Keratinocyte (primary cell): ENCODE results near the gene OPTC. TPM values are rescaled to one million over a fixed set of nuclear protein-coding genes. Genes with fewer than 3 reads are reported as not detected.

Experiments
- DNase-seq: peaks from one replicate; pipeline ENCODE4 v3.0.0-alpha.2; 2011; ENCODE audit warnings: low read depth, missing footprints, low spot score
- FAIRE-seq: peaks from 2 replicates; lab custom pipeline; 2011; peaks lifted over from hg19 to GRCh38; lab: Jason Lieb, UNC
- H2AFZ ChIP-seq: 2 replicates; pipeline ENCODE4 v1.6.0; 2012; ENCODE audit warnings: low read length, control low read depth, inconsistent platforms; ENCODE audit not compliant: control insufficient read depth
- H3K27ac ChIP-seq: 2 replicates; pipeline ENCODE4 v1.5.1; 2011; ENCODE audit warnings: low read length; ENCODE audit not compliant: control insufficient read depth, insufficient read depth
- H3K27me3 ChIP-seq: 3 replicates; pipeline ENCODE4 v1.6.0; 2011; ENCODE audit warnings: low read length; ENCODE audit not compliant: control insufficient read depth, insufficient read depth; ENCODE audit errors: extremely low read depth
- H3K36me3 ChIP-seq, 2 experiments: 2 replicates in 1 of 2; 3 replicates in 1 of 2; pipeline ENCODE4 v1.5.1; 2011; ENCODE audit warnings: low read length in 2 of 2, mild to moderate bottlenecking in 1 of 2; ENCODE audit not compliant: control insufficient read depth in 2 of 2, insufficient read depth in 2 of 2; ENCODE audit errors: extremely low read depth in 1 of 2
- H3K4me1 ChIP-seq: 3 replicates; pipeline ENCODE4 v1.5.1; 2011; ENCODE audit warnings: low read length; ENCODE audit not compliant: control insufficient read depth, insufficient read depth; ENCODE audit errors: extremely low read depth
- H3K4me2 ChIP-seq: 3 replicates; pipeline ENCODE4 v1.6.0; 2011; ENCODE audit warnings: low read depth, low read length; ENCODE audit not compliant: control insufficient read depth, insufficient read depth; ENCODE audit errors: extremely low read depth
- H3K4me3 ChIP-seq, 3 experiments: fragments of 200-600 bp in 1 of 3; sonication (generic) in 1 of 3; 2 replicates in 2 of 3; 3 replicates in 1 of 3; pipeline ENCODE4 v1.5.1; 2011 to 2016; ENCODE audit warnings: low read length in 3 of 3, mild to moderate bottlenecking in 3 of 3, control low read depth in 2 of 3, inconsistent platforms in 1 of 3, low read depth in 1 of 3, mixed read lengths in 1 of 3, mixed run types in 1 of 3, moderate library complexity in 1 of 3; ENCODE audit not compliant: control insufficient read depth in 2 of 3, insufficient read depth in 2 of 3; ENCODE audit errors: extremely low read depth in 1 of 3
- H3K79me2 ChIP-seq: 2 replicates; pipeline ENCODE4 v1.6.0; 2012; ENCODE audit warnings: low read length; ENCODE audit not compliant: control insufficient read depth, insufficient read depth
- H3K9ac ChIP-seq: 3 replicates; pipeline ENCODE4 v1.6.0; 2011; ENCODE audit warnings: low read length; ENCODE audit not compliant: control insufficient read depth, insufficient read depth; ENCODE audit errors: extremely low read depth
- H3K9me1 ChIP-seq: 3 replicates; pipeline ENCODE4 v1.6.0; 2011; ENCODE audit warnings: low read length; ENCODE audit not compliant: control insufficient read depth, insufficient read depth; ENCODE audit errors: extremely low read depth
- H3K9me3 ChIP-seq: 2 replicates; pipeline ENCODE4 v1.5.1; 2012; ENCODE audit warnings: low read depth, low read length; ENCODE audit not compliant: control insufficient read depth
- H4K20me1 ChIP-seq: 3 replicates; pipeline ENCODE4 v1.6.0; 2011; ENCODE audit warnings: low read length; ENCODE audit not compliant: control insufficient read depth, insufficient read depth; ENCODE audit errors: extremely low read depth
- EZH2 ChIP-seq: IDR thresholded peaks from one replicate; pipeline ENCODE4 v1.6.1; 2012; ENCODE audit warnings: inconsistent platforms, mild to moderate bottlenecking, low read length, moderate library complexity
- dilution Hi-C: fragments of 300-500 bp; cut with MboI; formaldehyde crosslinking; loops from one replicate; pipeline ENCODE4 v1.7.0; 2020; ENCODE audit warnings: low sequenced_read_pairs; ENCODE audit not compliant: extremely low pct_ligation_motif_present
- polyA plus RNA-seq, 5 experiments: library from polyadenylated mRNA; depleted of rRNA in 3 of 5; stranded (reverse) in 3 of 5; stranded (forward) in 1 of 5; unstranded in 1 of 5; fragments of >200 nt; gene quantifications; 1 replicate in 1 of 5; 2 replicates in 3 of 5; 3 replicates in 1 of 5; pipeline versions ENCODE4 v1.2.1 to v1.2.3, GENCODE V29; 2011 to 2012; ENCODE audit warnings: missing spikeins in 2 of 5, low read depth in 1 of 5, low replicate concordance in 1 of 5
- TF ChIP-seq, protein P1 (sequence below), 3 experiments: IDR thresholded peaks in 1 of 3; conservative IDR thresholded peaks in 1 of 3; optimal IDR thresholded peaks in 1 of 3; 2 replicates in 2 of 3; 3 replicates in 1 of 3; pipeline versions ENCODE3 to v1.5.1; 2011; ENCODE audit warnings: low read length in 3 of 3, mild to moderate bottlenecking in 3 of 3, moderate library complexity in 2 of 3, control low read depth in 1 of 3, inconsistent platforms in 1 of 3; ENCODE audit not compliant: insufficient read depth in 2 of 3; ENCODE audit errors: extremely low read depth in 1 of 3

Gene OPTC
- polyA plus RNA-seq, 1 donor (not counting 4 experiments of a cell fraction or from before 2014, with no cell fraction given), result not detected

- Histone ChIP-seq H3K9ac (no peak overlapping the region), H2AFZ (no peak overlapping the region), H3K27me3 (no peaks in the 10 kb centered on the region), H3K4me3 (no peak overlapping the region), H3K4me1 (no peaks in the 10 kb centered on the region), H3K9me1 (no peaks in the 10 kb centered on the region), H4K20me1 (no peaks in the 10 kb centered on the region), H3K9me3 (no peaks in the 10 kb centered on the region), H3K4me2 (no peak overlapping the region), H3K27ac (no peak overlapping the region), H3K79me2 (no peaks in the 10 kb centered on the region), H3K36me3 (no peaks in the 10 kb centered on the region)
- FAIRE-seq, result peak; percentile 79
- TF ChIP-seq, protein P1, sequence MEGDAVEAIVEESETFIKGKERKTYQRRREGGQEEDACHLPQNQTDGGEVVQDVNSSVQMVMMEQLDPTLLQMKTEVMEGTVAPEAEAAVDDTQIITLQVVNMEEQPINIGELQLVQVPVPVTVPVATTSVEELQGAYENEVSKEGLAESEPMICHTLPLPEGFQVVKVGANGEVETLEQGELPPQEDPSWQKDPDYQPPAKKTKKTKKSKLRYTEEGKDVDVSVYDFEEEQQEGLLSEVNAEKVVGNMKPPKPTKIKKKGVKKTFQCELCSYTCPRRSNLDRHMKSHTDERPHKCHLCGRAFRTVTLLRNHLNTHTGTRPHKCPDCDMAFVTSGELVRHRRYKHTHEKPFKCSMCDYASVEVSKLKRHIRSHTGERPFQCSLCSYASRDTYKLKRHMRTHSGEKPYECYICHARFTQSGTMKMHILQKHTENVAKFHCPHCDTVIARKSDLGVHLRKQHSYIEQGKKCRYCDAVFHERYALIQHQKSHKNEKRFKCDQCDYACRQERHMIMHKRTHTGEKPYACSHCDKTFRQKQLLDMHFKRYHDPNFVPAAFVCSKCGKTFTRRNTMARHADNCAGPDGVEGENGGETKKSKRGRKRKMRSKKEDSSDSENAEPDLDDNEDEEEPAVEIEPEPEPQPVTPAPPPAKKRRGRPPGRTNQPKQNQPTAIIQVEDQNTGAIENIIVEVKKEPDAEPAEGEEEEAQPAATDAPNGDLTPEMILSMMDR (optimal IDR thresholded peaks at IDR 0.05 in 1 of 3, IDR thresholded peaks at IDR 0.05 in 1 of 3, conservative IDR thresholded peaks at IDR 0.05 in 1 of 3; ENCODE audit: extremely low read depth in 1 of 3, insufficient read depth in 2 of 3, low read length in 3 of 3), result peak; percentile 71 to 83 (median 76)
- no peak for TF ChIP-seq EZH2
- DNase-seq, result no peak
- dilution Hi-C loops, result no loop called here
Measured at GRCh38 chr1:203504400-203505250, 10.7 kb downstream of the OPTC start.

DNA sequence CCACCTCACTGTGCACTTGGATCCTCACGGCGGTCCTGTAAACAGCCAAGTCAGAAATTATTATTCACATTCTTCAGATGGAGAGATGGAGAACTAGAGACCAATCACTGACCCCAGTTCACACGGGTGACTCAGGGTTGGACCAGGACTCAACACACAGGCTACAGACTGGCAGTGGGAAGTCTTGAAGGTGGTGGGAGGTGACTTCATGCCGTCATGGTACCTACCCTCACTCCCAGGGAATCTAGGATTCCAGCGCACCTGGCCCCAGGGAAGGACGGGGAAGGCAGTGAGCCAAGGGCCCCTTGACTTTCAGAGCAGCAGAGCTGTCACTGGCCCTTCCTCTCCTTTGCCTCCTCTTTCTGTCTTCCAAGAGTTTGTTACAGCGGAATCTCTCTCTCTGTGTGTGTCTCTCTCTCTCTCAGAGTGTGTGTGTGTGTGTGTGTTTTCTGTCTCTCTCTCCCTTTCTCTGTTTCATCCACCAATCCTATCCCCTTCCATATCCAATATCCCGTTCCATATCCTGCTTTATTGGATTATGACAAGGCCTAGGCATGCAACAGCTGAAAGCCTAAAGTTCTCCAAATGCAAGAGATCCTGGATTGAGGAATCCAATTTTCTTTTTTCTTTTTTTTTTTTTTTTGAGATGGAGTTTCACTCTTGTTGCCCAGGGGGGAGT lies 11.7 kb downstream of the OPTC start:
- no peak for DNase-seq
- Histone ChIP-seq H3K4me2 (no peak overlapping the region), H3K9me1 (no peaks in the 10 kb centered on the region), H3K27me3 (no peaks in the 10 kb centered on the region), H3K9ac (no peak overlapping the region), H3K9me3 (no peaks in the 10 kb centered on the region), H3K79me2 (no peaks in the 10 kb centered on the region), H2AFZ (no peak overlapping the region), H3K27ac (no peak overlapping the region), H3K4me3 (no peak overlapping the region), H3K36me3 (no peaks in the 10 kb centered on the region), H4K20me1 (no peaks in the 10 kb centered on the region), H3K4me1 (no peaks in the 10 kb centered on the region)
- no peak for FAIRE-seq
- TF ChIP-seq EZH2, result no peak
- TF ChIP-seq, protein P1 (optimal IDR thresholded peaks at IDR 0.05 in 1 of 3, IDR thresholded peaks at IDR 0.05 in 1 of 3, conservative IDR thresholded peaks at IDR 0.05 in 1 of 3; ENCODE audit: extremely low read depth in 1 of 3, insufficient read depth in 2 of 3, low read length in 3 of 3), result no peak
- dilution Hi-C loops, result no loop called here
